ENCODE measurements around the gene S1PR2. TPM values are rescaled to one million over a fixed set of nuclear protein-coding genes. Genes with fewer than 3 reads are reported as not detected.

Gene S1PR2
- polyA plus RNA-seq, 3 donors = 1.2 to 15.2 (median 4.0) TPM

Other genes starting within 250 kb of the S1PR2 start
- gene COL5A3, start 220.8 kb downstream of the S1PR2 start, polyA plus RNA-seq = 10 to 100 TPM; 12.9 to 62.2 (median 43.2) TPM
- gene RDH8, start 217.8 kb downstream of the S1PR2 start, polyA plus RNA-seq = under 1 TPM in 1 of 3 donors, not detected in 2; 0.12 TPM
- 10 to 100 TPM; 17.2 to 27.4 (median 22.2) TPM for gene SHFL, start 145.0 kb downstream of the S1PR2 start, polyA plus RNA-seq
- 1 to 10 TPM in 1 of 3 donors, under 1 TPM in 2; 0.22 to 1.0 (median 0.43) TPM for gene ANGPTL6, start 128.7 kb downstream of the S1PR2 start, polyA plus RNA-seq
- gene PPAN, start 125.0 kb downstream of the S1PR2 start, polyA plus RNA-seq = 10 to 100 TPM; 21.7 to 59.1 (median 37.2) TPM
- 10 to 100 TPM in 1 of 3 donors, 1 to 10 TPM in 2; 3.6 to 10.7 (median 4.3) TPM for gene P2RY11, start 119.6 kb downstream of the S1PR2 start, polyA plus RNA-seq
- 100 to 1,000 TPM; 193 to 249 (median 243) TPM for gene EIF3G, start 111.4 kb downstream of the S1PR2 start, polyA plus RNA-seq
- gene DNMT1, start 36.4 kb downstream of the S1PR2 start, polyA plus RNA-seq = 10 to 100 TPM in 2 of 3 donors, 1 to 10 TPM in 1; 8.3 to 41.1 (median 27.0) TPM
- 10 to 100 TPM; 33.4 to 85.7 (median 40.5) TPM for gene MRPL4, start 20.9 kb upstream of the S1PR2 start, polyA plus RNA-seq
- 100 to 1,000 TPM in 1 of 3 donors, 10 to 100 TPM in 1, 1 to 10 TPM in 1; 5.6 to 134 (median 26.0) TPM for gene ICAM1, start 39.8 kb upstream of the S1PR2 start, polyA plus RNA-seq
- gene ICAM4, start 55.6 kb upstream of the S1PR2 start, polyA plus RNA-seq = 1 to 10 TPM in 2 of 3 donors, under 1 TPM in 1; 0.06 to 2.5 (median 2.5) TPM
- gene ICAM5, start 58.6 kb upstream of the S1PR2 start, polyA plus RNA-seq = under 1 TPM; 0.20 to 0.55 (median 0.22) TPM
- gene ZGLP1, start 78.5 kb upstream of the S1PR2 start, polyA plus RNA-seq = 1 to 10 TPM; 2.2 to 5.3 (median 2.2) TPM
- gene FDX2, start 84.7 kb upstream of the S1PR2 start, polyA plus RNA-seq = 10 to 100 TPM; 13.0 to 22.5 (median 19.1) TPM
- 10 to 100 TPM in 1 of 3 donors, 1 to 10 TPM in 2; 7.4 to 15.5 (median 8.7) TPM for gene RAVER1, start 102.2 kb upstream of the S1PR2 start, polyA plus RNA-seq
- 10 to 100 TPM; 19.6 to 44.3 (median 26.0) TPM for gene ICAM3, start 108.3 kb upstream of the S1PR2 start, polyA plus RNA-seq
- gene TYK2, start 149.2 kb upstream of the S1PR2 start, polyA plus RNA-seq = 100 to 1,000 TPM in 2 of 3 donors, 10 to 100 TPM in 1; 59.0 to 141 (median 106) TPM
- gene CDC37, start 172.2 kb upstream of the S1PR2 start, polyA plus RNA-seq = 100 to 1,000 TPM in 2 of 3 donors, 10 to 100 TPM in 1; 99.7 to 305 (median 272) TPM
- gene PDE4A, start 189.2 kb upstream of the S1PR2 start, polyA plus RNA-seq = 10 to 100 TPM in 2 of 3 donors, 1 to 10 TPM in 1; 6.4 to 11.9 (median 10.6) TPM

Measured in adipose tissue (tissue), 3 donors.